T-helper 2 cell treated with Interferon-gamma antibody and Interleukin-4, amounts not matched to agents 100 ng/mL and 5 ng/mL, for 36 hours (primary cell): Measurements from ENCODE around the gene PSMA2. TPM values are rescaled to one million over a fixed set of nuclear protein-coding genes. Genes with fewer than 3 reads are reported as not detected.

ENCODE experiments used
- total RNA-seq: library from RNA; stranded (reverse); gene quantifications from 2 replicates; pipeline ENCODE4 v1.2.3, GENCODE V29; 2022

The PSMA2 gene
- total RNA-seq, 1 donor from 2014 or later, result 154 TPM

Other genes with a start within 250 kb of the PSMA2 start
- gene C7orf25, start 20.1 kb downstream of the PSMA2 start, total RNA-seq, result 4.4 and 4.8 TPM in 2 replicates
- 49.6 and 53.0 TPM in 2 replicates for gene MRPL32, start 202 bp upstream of the PSMA2 start, total RNA-seq
- gene HECW1, start 180.5 kb upstream of the PSMA2 start, total RNA-seq, result not detected in 2 replicates